Measurements from ENCODE around the gene ARHGAP40. TPM values are rescaled to one million over a fixed set of nuclear protein-coding genes. Genes with fewer than 3 reads are reported as not detected.

The ARHGAP40 gene
- total and polyA plus RNA-seq, 2 of the 8 experiments (the other 6 are each of a cell fraction or from before 2014, with no cell fraction given), result 0.74 to 1.4 TPM

DNA sequence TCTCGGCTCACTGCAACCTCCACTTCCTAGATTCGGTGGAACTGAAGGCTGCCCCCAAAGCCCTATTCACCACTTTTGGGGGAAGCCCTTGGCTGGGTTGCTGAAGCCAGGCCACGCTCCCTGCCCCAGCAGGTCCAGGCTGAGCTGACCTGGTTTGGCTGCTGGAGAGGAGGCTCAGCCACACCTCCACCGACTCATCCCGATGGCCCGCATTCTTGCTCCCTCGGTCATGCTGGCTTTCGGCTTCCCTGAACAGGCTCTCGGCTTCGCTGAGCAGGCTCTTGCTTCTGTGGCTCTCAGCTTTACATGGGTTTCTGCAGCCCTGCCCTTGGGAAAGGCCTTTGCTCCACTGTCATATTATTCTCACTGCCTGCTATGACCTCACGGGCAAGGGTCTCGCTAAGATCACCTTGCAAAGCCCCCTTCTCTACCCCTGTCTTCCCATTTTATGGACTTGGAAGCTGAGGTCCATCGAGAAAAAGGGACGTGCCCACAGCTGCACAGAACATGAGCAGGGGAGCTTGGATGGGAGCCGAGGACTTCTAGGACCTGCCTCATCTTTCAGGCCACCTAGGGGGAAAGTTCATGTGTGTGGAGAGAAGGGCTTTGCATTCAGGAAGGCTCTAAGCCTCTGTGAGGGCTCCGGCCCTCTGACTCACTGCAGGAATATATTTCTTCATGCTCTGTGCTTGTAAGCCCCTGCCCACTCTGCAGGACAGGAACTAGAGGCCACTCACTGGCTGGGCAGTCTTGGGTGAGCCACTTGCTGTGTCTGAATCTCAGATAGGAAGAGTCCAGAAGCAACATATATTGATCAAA lies 15.6 kb downstream of the ARHGAP40 start:
- Histone ChIP-seq H2BK120ac (replicated peaks; ENCODE audit: low read depth, low read length) (no peak overlapping the region), H2BK5ac (ENCODE audit: low read depth, low read length) (no peak overlapping the region), H3K4ac (replicated peaks; ENCODE audit: insufficient read length, low read depth, low read length) (no peak overlapping the region), H3K14ac (ENCODE audit: insufficient read length) (no peak overlapping the region), H2BK20ac (ENCODE audit: low read length) (no peak overlapping the region), H2BK15ac (ENCODE audit: low read length) (no peak overlapping the region), H3K4me1 (replicated peaks in 1 of 4; ENCODE audit: control insufficient read depth in 3 of 4, insufficient read depth in 4 of 4, low read length in 3 of 4) (peaks cover 0 to 11% (median 8%) of the 10 kb centered on the region in 4 experiments; a peak in 5 of 7 replicates), H3K79me1 (ENCODE audit: low read depth, low read length) (no peaks in the 10 kb centered on the region), H4K5ac (ENCODE audit: insufficient read length, low read depth, low read length) (no peak overlapping the region), H2BK12ac (ENCODE audit: low read depth, low read length) (no peak overlapping the region), H3K23ac (ENCODE audit: insufficient read length) (no peak overlapping the region), H4K91ac (replicated peaks; ENCODE audit: insufficient read length, low read length) (no peak overlapping the region), H3K36me3 (ENCODE audit: control insufficient read depth in 2 of 4, insufficient read depth in 4 of 4, low read length in 3 of 4) (no peaks in the 10 kb centered on the region), H3K9me3 (ENCODE audit: insufficient read depth in 2 of 2, low read depth in 1 of 2, low read length in 1 of 2) (no peaks in the 10 kb centered on the region), H3K4me3 (ENCODE audit: extremely low read depth in 1 of 4, insufficient read depth in 2 of 4, low read depth in 3 of 4, low read length in 4 of 4) (no peak overlapping the region), H3K18ac (ENCODE audit: extremely low read depth, low read length) (no peak overlapping the region), H3K9ac (replicated peaks in 1 of 4; ENCODE audit: extremely low read depth in 1 of 4, low read depth in 3 of 4, low read length in 3 of 4) (no peak overlapping the region; a peak in 2 of 7 replicates), H3K4me2 (ENCODE audit: insufficient read depth in 1 of 2, low read depth in 2 of 2, low read length in 2 of 2) (no peak overlapping the region), H2AFZ (ENCODE audit: low read length) (no peak overlapping the region), H2AK5ac (ENCODE audit: low read depth, low read length) (no peak overlapping the region), H3K56ac (replicated peaks; ENCODE audit: insufficient read length, low read depth, low read length) (no peak overlapping the region), H3K27me3 (replicated peaks in 1 of 4; ENCODE audit: control insufficient read depth in 3 of 4, extremely low read depth in 1 of 4, insufficient read depth in 3 of 4, low read length in 3 of 4) (no peaks in the 10 kb centered on the region; a peak in 1 of 7 replicates), H4K20me1 (replicated peaks in 1 of 2; ENCODE audit: control insufficient read depth in 1 of 2, insufficient read depth in 2 of 2, low read length in 2 of 2) (no peaks in the 10 kb centered on the region), H3K23me2 (ENCODE audit: low read depth, low read length) (no peaks in the 10 kb centered on the region), H3K79me2 (ENCODE audit: control insufficient read depth in 1 of 2, insufficient read depth in 2 of 2, low read length in 2 of 2) (no peaks in the 10 kb centered on the region), H4K8ac (ENCODE audit: extremely low read depth, insufficient read depth, low read length) (no peak overlapping the region), H3K27ac (ENCODE audit: low read depth, low read length) (no peak overlapping the region)
- FAIRE-seq (no peak), DNase-seq (ENCODE audit: low read depth in 1 of 2, low spot score in 2 of 2) (no peak)
- POLR2A ChIA-PET (ENCODE audit: partially characterized antibody), result interaction anchor here (0.8 kb wide), 1 partner anchor 9 kb away, joined by 3 read pairs; no protein-coding TSS in a partner anchor
- 75% methylated on average over 16 of the region's 16 CpGs; no CpG with 5 or more reads in 1 of the 2 experiments for WGBS, 2 experiments (ENCODE audit: extremely low coverage in 1 of 2, insufficient coverage in 1 of 2, insufficient read length in 1 of 2, insufficient replicate concordance in 2 of 2, low coverage in 1 of 2, low lambda C conversion rate in 2 of 2, missing lambda C conversion rate in 1 of 2)
- TF ChIP-seq RFX5 (IDR thresholded peaks at IDR 0.05; ENCODE audit: borderline replicate concordance, low read depth, low read length) (no peak), KDM1A (IDR thresholded peaks at IDR 0.05; ENCODE audit: borderline replicate concordance, low read length) (peak; percentile 58; the same call in 1 of the 2 replicates), SRF (IDR thresholded peaks at IDR 0.05; ENCODE audit: low read depth, low read length) (no peak), YY1 (IDR thresholded peaks at IDR 0.05; ENCODE audit: low read depth, low read length) (no peak)
- TF ChIP-seq, protein P1, sequence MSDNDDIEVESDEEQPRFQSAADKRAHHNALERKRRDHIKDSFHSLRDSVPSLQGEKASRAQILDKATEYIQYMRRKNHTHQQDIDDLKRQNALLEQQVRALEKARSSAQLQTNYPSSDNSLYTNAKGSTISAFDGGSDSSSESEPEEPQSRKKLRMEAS (IDR thresholded peaks at IDR 0.05), result no peak
- CTCF ChIA-PET (ENCODE audit: partially characterized antibody), result interaction anchor here (0.6 to 1.5 kb wide), 5 partner anchors 10 to 265 kb away, joined by 3 to 4 read pairs (median 3); no protein-coding TSS in a partner anchor

All from H1 (cell line).